GM06990 (cell line): Measurements from ENCODE around the gene PRR23B.

Experiments
- DNase-seq: peaks from one replicate; pipeline ENCODE4 v3.0.0-alpha.2; 2011; ENCODE audit not compliant: insufficient read length; ENCODE audit errors: extremely low read depth
- H3K27me3 ChIP-seq: replicated peaks from 2 replicates; pipeline ENCODE4 v1.6.0; 2011; ENCODE audit warnings: low read length; ENCODE audit not compliant: control insufficient read depth, insufficient read depth
- H3K36me3 ChIP-seq: 2 replicates; pipeline ENCODE4 v1.5.1; 2011; ENCODE audit warnings: low read length; ENCODE audit not compliant: control insufficient read depth, insufficient read depth
- H3K4me3 ChIP-seq: replicated peaks from 2 replicates; pipeline ENCODE4 v1.5.1; 2011; ENCODE audit warnings: low read depth, mild to moderate bottlenecking, control low read depth, low read length
- CTCF ChIP-seq: IDR thresholded peaks from 2 replicates; pipeline ENCODE4 v1.5.1; 2011; ENCODE audit warnings: low read length, control low read depth, mild to moderate bottlenecking, inconsistent platforms; ENCODE audit not compliant: insufficient read depth, poor library complexity, severe bottlenecking

PRR23B gene

GRCh38 chr3:139006051-139006716 lies 14.5 kb downstream of the PRR23B start, which contains the start of gene PRR23A:
TSS of gene PRR23A (minus strand) at chr3:139006268. CDS start at chr3:139006268, 0 bp downstream.
- no peak for TF ChIP-seq CTCF
- no peak for DNase-seq
- H3K27me3 ChIP-seq: no peaks in the 10 kb centered on the region
- H3K36me3 ChIP-seq: no peaks in the 10 kb centered on the region
- H3K4me3 ChIP-seq: no peak within 1 kb of the TSS

GRCh38 chr3:139005356-139005993 lies 15.3 kb downstream of the PRR23B start:
- Histone ChIP-seq H3K27me3 (no peaks in the 10 kb centered on the region), H3K36me3 (no peaks in the 10 kb centered on the region), H3K4me3 (no peak overlapping the region)
- no peak for DNase-seq
- TF ChIP-seq CTCF: no peak

DNA sequence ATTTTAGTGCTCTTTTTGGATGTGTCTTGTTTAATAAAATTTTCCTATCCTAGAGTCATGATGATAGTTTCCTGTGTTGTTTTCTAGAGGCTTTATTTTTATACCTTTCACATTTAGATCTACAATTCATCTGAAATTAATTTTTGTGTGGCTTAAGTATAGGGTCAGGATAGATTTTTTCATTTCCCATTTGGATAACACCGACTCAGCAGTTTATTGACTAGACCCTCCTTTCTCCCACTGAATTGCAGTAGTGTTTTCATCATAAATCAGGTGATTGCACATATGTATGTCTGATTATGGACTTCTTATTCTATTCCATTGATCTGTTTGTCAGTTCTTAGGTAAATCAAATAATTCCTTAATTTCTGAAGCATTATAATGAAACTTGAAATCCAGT lies 25.0 kb downstream of the PRR23B start:
- TF ChIP-seq CTCF: no peak
- no peak overlapping the region for H3K4me3 ChIP-seq
- no peaks in the 10 kb centered on the region for H3K36me3 ChIP-seq
- no peak for DNase-seq
- H3K27me3 ChIP-seq: no peaks in the 10 kb centered on the region

DNA sequence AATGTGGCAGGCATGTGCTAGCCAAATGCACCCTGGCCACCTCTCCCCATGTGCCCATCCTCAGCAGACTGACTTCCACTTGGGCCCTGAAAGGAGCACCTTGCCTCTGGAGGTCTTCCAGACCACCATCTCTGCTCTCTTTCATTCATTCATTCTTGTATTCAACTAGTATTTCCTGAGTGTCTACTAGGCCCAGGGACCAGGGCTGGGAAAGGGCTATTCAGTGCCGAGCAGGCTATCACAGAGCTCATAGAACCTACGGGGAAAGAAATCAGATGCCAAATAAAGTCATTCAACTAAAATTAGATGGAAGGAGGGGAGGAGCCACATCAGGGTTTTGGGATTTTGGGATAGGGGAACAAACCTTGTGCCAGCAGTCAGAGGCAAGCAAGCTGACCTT lies 33.5 kb downstream of the PRR23B start:
- TF ChIP-seq CTCF: no peak
- no peak overlapping the region for H3K4me3 ChIP-seq
- no peaks in the 10 kb centered on the region; the same call in 1 of the 2 replicates for H3K27me3 ChIP-seq
- H3K36me3 ChIP-seq: no peaks in the 10 kb centered on the region
- DNase-seq: no peak

GRCh38 chr3:138985932-138986331 lies 34.8 kb downstream of the PRR23B start:
- H3K27me3 ChIP-seq: no peaks in the 10 kb centered on the region; the same call in 1 of the 2 replicates
- no peak for TF ChIP-seq CTCF
- no peak overlapping the region for H3K4me3 ChIP-seq
- no peak for DNase-seq
- no peaks in the 10 kb centered on the region for H3K36me3 ChIP-seq
